HFF-Myc (cell line): ENCODE results near the gene SLC26A6.

Source experiments
- DNase-seq: peaks from one replicate; pipeline ENCODE4 v3.0.0-alpha.2; 2011; ENCODE audit warnings: low read depth; ENCODE audit errors: extremely low read depth
- H3K4me3 ChIP-seq: replicated peaks from 2 replicates; pipeline ENCODE4 v1.5.1; 2011; ENCODE audit warnings: low read depth, mild to moderate bottlenecking, control low read depth, low read length
- TF ChIP-seq, protein P1 (sequence below): IDR thresholded peaks from 2 replicates; pipeline ENCODE4 v1.5.1; 2012; ENCODE audit warnings: mild to moderate bottlenecking, low read depth, low read length, control low read depth; ENCODE audit errors: missing control alignments

SLC26A6 gene

GRCh38 chr3:48595075-48595525 is 40.2 kb downstream of the SLC26A6 start, which contains the start of gene COL7A1:
Gene COL7A1, minus strand, starts transcription at chr3:48595329. Its CDS starts 170 bp downstream, at chr3:48595159.
- DNase-seq, result no peak
- peak within 1 kb of the TSS; percentile 56 for H3K4me3 ChIP-seq
- TF ChIP-seq, protein P1, sequence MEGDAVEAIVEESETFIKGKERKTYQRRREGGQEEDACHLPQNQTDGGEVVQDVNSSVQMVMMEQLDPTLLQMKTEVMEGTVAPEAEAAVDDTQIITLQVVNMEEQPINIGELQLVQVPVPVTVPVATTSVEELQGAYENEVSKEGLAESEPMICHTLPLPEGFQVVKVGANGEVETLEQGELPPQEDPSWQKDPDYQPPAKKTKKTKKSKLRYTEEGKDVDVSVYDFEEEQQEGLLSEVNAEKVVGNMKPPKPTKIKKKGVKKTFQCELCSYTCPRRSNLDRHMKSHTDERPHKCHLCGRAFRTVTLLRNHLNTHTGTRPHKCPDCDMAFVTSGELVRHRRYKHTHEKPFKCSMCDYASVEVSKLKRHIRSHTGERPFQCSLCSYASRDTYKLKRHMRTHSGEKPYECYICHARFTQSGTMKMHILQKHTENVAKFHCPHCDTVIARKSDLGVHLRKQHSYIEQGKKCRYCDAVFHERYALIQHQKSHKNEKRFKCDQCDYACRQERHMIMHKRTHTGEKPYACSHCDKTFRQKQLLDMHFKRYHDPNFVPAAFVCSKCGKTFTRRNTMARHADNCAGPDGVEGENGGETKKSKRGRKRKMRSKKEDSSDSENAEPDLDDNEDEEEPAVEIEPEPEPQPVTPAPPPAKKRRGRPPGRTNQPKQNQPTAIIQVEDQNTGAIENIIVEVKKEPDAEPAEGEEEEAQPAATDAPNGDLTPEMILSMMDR, result no peak

DNA sequence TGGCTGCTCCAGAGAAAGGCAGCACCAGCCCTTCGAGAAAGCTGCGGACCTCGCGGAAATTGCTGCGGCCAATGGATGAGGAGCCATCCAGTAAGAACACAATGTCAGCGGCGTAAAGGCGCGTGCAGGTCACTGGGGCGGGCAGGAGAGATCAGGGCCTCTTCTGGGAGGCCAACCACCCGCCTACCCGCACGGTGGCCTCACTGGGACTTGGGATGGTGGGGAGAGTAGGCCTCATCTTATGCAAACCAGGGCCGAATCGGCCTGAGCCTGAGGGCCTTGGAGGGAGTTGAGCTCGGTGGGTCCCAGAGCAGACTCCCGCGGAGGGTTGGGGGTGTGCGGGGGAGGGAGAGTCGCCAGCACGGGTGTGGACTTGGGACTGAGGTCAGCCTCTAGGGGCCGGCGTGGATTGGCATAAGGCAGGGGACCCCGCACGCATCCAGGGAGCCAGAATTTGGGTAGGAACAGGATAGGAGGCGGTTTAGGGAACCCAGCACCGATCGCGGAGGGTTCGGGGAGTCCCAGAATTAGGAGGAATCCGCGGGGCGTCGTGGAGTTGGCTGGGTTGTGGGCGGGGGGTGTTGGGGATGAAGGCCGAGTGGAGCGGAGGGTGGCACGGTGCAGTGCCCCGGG is 40.7 kb downstream of the SLC26A6 start:
- TF ChIP-seq, protein P1, result no peak
- H3K4me3 ChIP-seq, result peak overlapping the region; percentile 56
- DNase-seq, result peak; percentile 15

GRCh38 chr3:48593337-48593736 is 41.9 kb downstream of the SLC26A6 start:
- DNase-seq, result no peak

GRCh38 chr3:48592519-48593087 is 42.7 kb downstream of the SLC26A6 start:
- no peak overlapping the region for H3K4me3 ChIP-seq
- TF ChIP-seq, protein P1, result no peak
- no peak for DNase-seq

More at GRCh38 chr3:48593337-48593736, 41.9 kb downstream of the SLC26A6 start:
- TF ChIP-seq, protein P1, result no peak
- peak overlapping the region; percentile 56 for H3K4me3 ChIP-seq

DNA sequence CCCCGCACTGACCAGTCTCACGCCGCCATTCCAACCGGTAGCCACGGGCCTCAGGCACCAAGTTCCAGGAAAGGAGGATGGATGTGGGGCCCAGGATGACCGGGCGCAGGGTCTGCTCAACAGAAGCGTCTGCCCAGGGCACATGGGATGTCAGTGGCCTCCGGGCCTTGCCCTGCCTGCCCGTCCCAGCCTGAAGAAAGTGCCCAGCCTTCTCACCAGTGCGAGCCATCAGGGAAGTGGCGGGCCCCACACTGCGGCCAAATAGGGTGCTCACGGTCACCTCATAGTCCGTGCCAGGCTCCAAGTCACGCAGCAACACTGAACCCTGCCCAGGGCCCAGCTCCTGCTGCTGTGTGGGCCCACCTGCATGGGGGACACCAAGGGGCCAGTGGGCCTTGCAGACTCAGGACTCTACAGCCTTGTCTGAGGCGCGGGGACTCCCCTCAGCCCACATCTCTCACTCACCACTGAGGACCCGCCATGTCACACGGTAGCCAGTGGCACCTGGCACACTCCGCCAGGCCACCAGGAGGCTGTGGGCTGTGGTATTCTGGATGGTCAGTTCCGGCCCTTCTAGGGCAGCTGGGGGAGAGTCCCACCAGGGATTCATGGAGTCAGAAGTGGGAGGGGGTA is 43.3 kb downstream of the SLC26A6 start:
- H3K4me3 ChIP-seq, result no peak overlapping the region
- TF ChIP-seq, protein P1, result no peak
- DNase-seq, result no peak

DNA sequence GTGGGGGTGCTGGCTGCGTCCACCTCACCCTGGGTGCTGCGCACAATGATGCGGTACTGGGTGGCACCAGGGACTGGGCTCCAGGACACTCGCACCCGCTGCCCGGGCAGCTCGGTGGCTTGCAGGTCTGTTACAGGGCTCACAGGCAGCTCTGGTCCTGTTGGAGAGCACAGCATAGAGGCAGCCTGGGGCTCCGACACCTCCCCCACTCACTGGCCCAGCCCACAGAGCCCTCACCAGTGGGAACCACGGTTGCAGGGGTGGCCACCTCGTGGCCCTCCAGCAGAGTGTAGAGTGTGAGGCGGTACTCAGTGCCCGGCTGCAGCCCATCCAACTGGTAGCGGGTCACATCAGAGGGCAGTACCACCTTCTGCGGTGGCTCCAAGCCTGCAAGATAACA is 43.8 kb downstream of the SLC26A6 start:
- TF ChIP-seq, protein P1, result no peak
- DNase-seq, result no peak
- H3K4me3 ChIP-seq, result no peak overlapping the region
